ENCODE data around the gene RNF167.

The RNF167 gene

GRCh38 chr17:4969047-4969550 lies 29.0 kb downstream of the RNF167 start:
- peaks cover 15% of the 10 kb centered on the region for H3K4me1 Mint-ChIP-seq
- H3K27ac Mint-ChIP-seq: no peak overlapping the region
- no peaks in the 10 kb centered on the region for H3K27me3 Mint-ChIP-seq
- no peaks in the 10 kb centered on the region for H3K9me3 Mint-ChIP-seq
- no peak overlapping the region for H3K4me3 Mint-ChIP-seq
- ATAC-seq: no peak
- peaks cover 43% of the 10 kb centered on the region for H3K36me3 Mint-ChIP-seq

GRCh38 chr17:4969551-4970173 lies 29.6 kb downstream of the RNF167 start:
- H3K4me1 Mint-ChIP-seq: peaks cover 15% of the 10 kb centered on the region

GRCh38 chr17:4970273-4970672 lies 30.2 kb downstream of the RNF167 start:
- ATAC-seq: no peak

More at GRCh38 chr17:4969551-4970173, 29.6 kb downstream of the RNF167 start:
- H3K9me3 Mint-ChIP-seq: no peaks in the 10 kb centered on the region
- H3K4me3 Mint-ChIP-seq: no peak overlapping the region
- no peak overlapping the region for H3K27ac Mint-ChIP-seq
- no peaks in the 10 kb centered on the region for H3K27me3 Mint-ChIP-seq
- peaks cover 49% of the 10 kb centered on the region for H3K36me3 Mint-ChIP-seq
- ATAC-seq: no peak

GRCh38 chr17:4971826-4972225 lies 31.8 kb downstream of the RNF167 start:
- Mint-ChIP-seq H3K36me3 (peaks cover 49% of the 10 kb centered on the region), H3K27ac (no peak overlapping the region), H3K4me1 (no peaks in the 10 kb centered on the region), H3K27me3 (no peaks in the 10 kb centered on the region), H3K9me3 (no peaks in the 10 kb centered on the region), H3K4me3 (no peak overlapping the region)
- no peak for ATAC-seq

More at GRCh38 chr17:4970273-4970672, 30.2 kb downstream of the RNF167 start:
- Mint-ChIP-seq H3K4me1 (peaks cover 12% of the 10 kb centered on the region), H3K27me3 (no peaks in the 10 kb centered on the region), H3K36me3 (peaks cover 52% of the 10 kb centered on the region), H3K27ac (no peak overlapping the region), H3K4me3 (no peak overlapping the region), H3K9me3 (no peaks in the 10 kb centered on the region)

- no peaks in the 10 kb centered on the region for H3K27me3 Mint-ChIP-seq
- no peak overlapping the region for H3K27ac Mint-ChIP-seq
- H3K9me3 Mint-ChIP-seq: no peaks in the 10 kb centered on the region
- no peak overlapping the region for H3K4me3 Mint-ChIP-seq
- H3K4me1 Mint-ChIP-seq: no peaks in the 10 kb centered on the region
- ATAC-seq: no peak
- H3K36me3 Mint-ChIP-seq: peaks cover 49% of the 10 kb centered on the region
Observed at GRCh38 chr17:4972322-4972721, 32.3 kb downstream of the RNF167 start.

GRCh38 chr17:4972752-4973151 lies 32.7 kb downstream of the RNF167 start:
- peaks cover 49% of the 10 kb centered on the region for H3K36me3 Mint-ChIP-seq
- no peaks in the 10 kb centered on the region for H3K9me3 Mint-ChIP-seq
- H3K4me1 Mint-ChIP-seq: no peaks in the 10 kb centered on the region
- no peaks in the 10 kb centered on the region for H3K27me3 Mint-ChIP-seq
- no peak overlapping the region for H3K4me3 Mint-ChIP-seq
- ATAC-seq: no peak
- H3K27ac Mint-ChIP-seq: no peak overlapping the region

GRCh38 chr17:4973256-4974114 lies 33.4 kb downstream of the RNF167 start:
- H3K36me3 Mint-ChIP-seq: peaks cover 49% of the 10 kb centered on the region

GRCh38 chr17:4974115-4974670 lies 34.1 kb downstream of the RNF167 start:
- Mint-ChIP-seq H3K4me1 (peaks cover 10% of the 10 kb centered on the region), H3K36me3 (peaks cover 55% of the 10 kb centered on the region), H3K27ac (peak overlapping the region; percentile 1), H3K9me3 (no peaks in the 10 kb centered on the region), H3K4me3 (no peak overlapping the region), H3K27me3 (no peaks in the 10 kb centered on the region)
- ATAC-seq: no peak

More at GRCh38 chr17:4973256-4974114, 33.4 kb downstream of the RNF167 start:
- Mint-ChIP-seq H3K4me3 (no peak overlapping the region), H3K4me1 (peaks cover 3% of the 10 kb centered on the region), H3K9me3 (no peaks in the 10 kb centered on the region), H3K27ac (no peak overlapping the region), H3K27me3 (no peaks in the 10 kb centered on the region)
- no peak for ATAC-seq

GRCh38 chr17:4978726-4979125 lies 38.7 kb downstream of the RNF167 start:
- H3K27me3 Mint-ChIP-seq: no peaks in the 10 kb centered on the region
- no peak overlapping the region for H3K4me3 Mint-ChIP-seq
- no peaks in the 10 kb centered on the region for H3K9me3 Mint-ChIP-seq
- H3K27ac Mint-ChIP-seq: peak overlapping the region; percentile 77
- H3K4me1 Mint-ChIP-seq: peaks cover 43% of the 10 kb centered on the region
- H3K36me3 Mint-ChIP-seq: peaks cover 65% of the 10 kb centered on the region
- no peak for ATAC-seq

- H3K27me3 Mint-ChIP-seq: no peaks in the 10 kb centered on the region
- H3K9me3 Mint-ChIP-seq: no peaks in the 10 kb centered on the region
- peaks cover 51% of the 10 kb centered on the region for H3K36me3 Mint-ChIP-seq
- peak; percentile 41 for ATAC-seq
- peaks cover 46% of the 10 kb centered on the region for H3K4me1 Mint-ChIP-seq
- peak overlapping the region; percentile 77 for H3K27ac Mint-ChIP-seq
- no peak overlapping the region for H3K4me3 Mint-ChIP-seq
Observed at GRCh38 chr17:4980644-4981216, 40.7 kb downstream of the RNF167 start.

- ATAC-seq: no peak
- Mint-ChIP-seq H3K9me3 (no peaks in the 10 kb centered on the region), H3K27me3 (no peaks in the 10 kb centered on the region), H3K4me1 (peaks cover 58% of the 10 kb centered on the region), H3K4me3 (no peak overlapping the region), H3K36me3 (peaks cover 49% of the 10 kb centered on the region), H3K27ac (peak overlapping the region; percentile 23)
Observed at GRCh38 chr17:4982305-4982704, 42.2 kb downstream of the RNF167 start.

- Mint-ChIP-seq H3K4me3 (peak overlapping the region; percentile 94), H3K36me3 (peaks cover 24% of the 10 kb centered on the region), H3K27ac (peak overlapping the region; percentile 94), H3K27me3 (no peaks in the 10 kb centered on the region), H3K9me3 (no peaks in the 10 kb centered on the region), H3K4me1 (peaks cover 52% of the 10 kb centered on the region)
- ATAC-seq: peak; percentile 2
Observed at GRCh38 chr17:4986403-4986802, 46.3 kb downstream of the RNF167 start.

- Mint-ChIP-seq H3K4me3 (peak within 1 kb of the TSS; percentile 94), H3K27ac (peak within 1 kb of the TSS; percentile 94), H3K4me1 (peaks cover 44% of the 10 kb centered on the region), H3K9me3 (no peaks in the 10 kb centered on the region), H3K36me3 (peaks cover 21% of the 10 kb centered on the region), H3K27me3 (no peaks in the 10 kb centered on the region)
- ATAC-seq: peak; percentile 94
Observed at GRCh38 chr17:4986951-4987766, 47.1 kb downstream of the RNF167 start, which contains the start of gene CAMTA2. Gene CAMTA2, minus strand, starts transcription at chr17:4987675. Its CDS starts 1,453 bp downstream, at chr17:4986222.

- H3K27me3 Mint-ChIP-seq: no peaks in the 10 kb centered on the region
- H3K36me3 Mint-ChIP-seq: peaks cover 13% of the 10 kb centered on the region
- H3K4me1 Mint-ChIP-seq: peaks cover 39% of the 10 kb centered on the region
- H3K9me3 Mint-ChIP-seq: no peaks in the 10 kb centered on the region
- H3K27ac Mint-ChIP-seq: peak overlapping the region; percentile 94
- ATAC-seq: peak; percentile 58
- peak overlapping the region; percentile 94 for H3K4me3 Mint-ChIP-seq
Observed at GRCh38 chr17:4987767-4988567, 47.9 kb downstream of the RNF167 start.

Measured in stimulated activated memory B cell treated with anti-CD40 and anti-IgM and Interleukin-4, amounts not matched to agents 10 μg/mL and 1 μg/mL and 100 μg/mL, for 72 hours (primary cell).